ENCODE measurements around the gene SLC37A4. TPM values are rescaled to one million over a fixed set of nuclear protein-coding genes. Genes with fewer than 3 reads are reported as not detected.
"Not testable (repeated sequence)": the region's sequence is repeated elsewhere in the genome, so short reads cannot be mapped to it uniquely, and the experiment has no call there.

SLC37A4 gene
- total RNA-seq, 1 donor from 2014 or later, result 21.2 TPM

DNA sequence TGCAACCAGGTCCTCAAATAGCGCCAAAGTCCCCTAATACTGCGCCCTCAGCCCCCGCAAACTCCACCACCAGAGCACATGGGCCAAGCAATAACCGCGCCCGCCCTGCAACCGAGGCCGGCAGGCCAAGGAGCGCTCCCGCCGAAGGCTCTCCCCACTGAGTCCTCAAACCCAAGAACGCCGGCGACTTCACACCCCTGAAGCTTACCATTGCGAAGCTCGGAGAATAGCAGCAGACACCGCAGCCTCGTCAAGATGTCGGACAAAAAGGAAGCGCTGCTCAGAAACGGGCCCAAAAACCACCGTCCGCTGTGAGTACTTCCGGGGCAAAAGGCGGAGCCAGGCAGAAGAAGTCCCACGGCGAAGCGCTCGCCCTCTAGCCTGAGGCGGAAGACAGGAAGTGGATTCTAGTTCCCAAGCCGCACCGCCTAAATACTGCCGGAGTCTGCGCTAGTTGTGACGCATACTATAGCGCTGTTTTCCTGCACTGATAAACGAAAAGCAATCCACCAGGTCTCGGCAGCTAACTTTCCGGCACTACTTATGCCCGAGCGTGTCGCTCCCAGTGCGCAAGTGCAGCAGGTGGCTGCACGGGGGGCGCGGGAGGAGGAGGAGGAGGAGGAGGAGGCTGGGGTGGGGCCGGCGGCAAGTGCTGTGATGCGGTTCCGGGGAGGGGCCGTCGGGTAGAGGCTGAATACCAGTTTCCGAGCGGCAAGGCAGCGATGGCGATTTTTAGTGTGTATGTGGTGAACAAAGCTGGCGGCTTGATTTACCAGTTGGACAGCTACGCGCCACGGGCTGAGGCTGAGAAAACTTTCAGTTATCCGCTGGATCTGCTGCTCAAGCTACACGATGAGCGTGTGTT is 12.4 kb downstream of the SLC37A4 start, which contains the start of the genes RPS25 and TRAPPC4:
TSS of gene RPS25 (minus strand) at position 270 of the 865 bp plus-strand sequence. CDS start at position 211, 59 bp downstream.
TSS of gene TRAPPC4 (plus strand) at position 693 of the 865 bp plus-strand sequence. CDS start at position 723, 30 bp downstream.
- peaks cover 4% of the 10 kb centered on the region for H3K36me3 Mint-ChIP-seq (ENCODE audit: unreplicated experiment)
- peak within 1 kb of the TSS; percentile 91 for H3K27ac Mint-ChIP-seq (ENCODE audit: unreplicated experiment)
- H3K27me3 Mint-ChIP-seq (ENCODE audit: unreplicated experiment), result peaks cover 6% of the 10 kb centered on the region
- peaks cover 9% of the 10 kb centered on the region for H3K4me1 Mint-ChIP-seq (ENCODE audit: low read depth, unreplicated experiment)
- H3K9me3 Mint-ChIP-seq (ENCODE audit: unreplicated experiment), result peaks cover 10% of the 10 kb centered on the region
- DNase-seq, result peak; percentile 93
- peak within 1 kb of the TSS; percentile 99 for H3K4me3 Mint-ChIP-seq (ENCODE audit: unreplicated experiment)
- TF ChIP-seq, protein P1, sequence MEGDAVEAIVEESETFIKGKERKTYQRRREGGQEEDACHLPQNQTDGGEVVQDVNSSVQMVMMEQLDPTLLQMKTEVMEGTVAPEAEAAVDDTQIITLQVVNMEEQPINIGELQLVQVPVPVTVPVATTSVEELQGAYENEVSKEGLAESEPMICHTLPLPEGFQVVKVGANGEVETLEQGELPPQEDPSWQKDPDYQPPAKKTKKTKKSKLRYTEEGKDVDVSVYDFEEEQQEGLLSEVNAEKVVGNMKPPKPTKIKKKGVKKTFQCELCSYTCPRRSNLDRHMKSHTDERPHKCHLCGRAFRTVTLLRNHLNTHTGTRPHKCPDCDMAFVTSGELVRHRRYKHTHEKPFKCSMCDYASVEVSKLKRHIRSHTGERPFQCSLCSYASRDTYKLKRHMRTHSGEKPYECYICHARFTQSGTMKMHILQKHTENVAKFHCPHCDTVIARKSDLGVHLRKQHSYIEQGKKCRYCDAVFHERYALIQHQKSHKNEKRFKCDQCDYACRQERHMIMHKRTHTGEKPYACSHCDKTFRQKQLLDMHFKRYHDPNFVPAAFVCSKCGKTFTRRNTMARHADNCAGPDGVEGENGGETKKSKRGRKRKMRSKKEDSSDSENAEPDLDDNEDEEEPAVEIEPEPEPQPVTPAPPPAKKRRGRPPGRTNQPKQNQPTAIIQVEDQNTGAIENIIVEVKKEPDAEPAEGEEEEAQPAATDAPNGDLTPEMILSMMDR (IDR thresholded peaks at IDR 0.05; ENCODE audit: partially characterized antibody, unreplicated experiment), result no peak

DNA sequence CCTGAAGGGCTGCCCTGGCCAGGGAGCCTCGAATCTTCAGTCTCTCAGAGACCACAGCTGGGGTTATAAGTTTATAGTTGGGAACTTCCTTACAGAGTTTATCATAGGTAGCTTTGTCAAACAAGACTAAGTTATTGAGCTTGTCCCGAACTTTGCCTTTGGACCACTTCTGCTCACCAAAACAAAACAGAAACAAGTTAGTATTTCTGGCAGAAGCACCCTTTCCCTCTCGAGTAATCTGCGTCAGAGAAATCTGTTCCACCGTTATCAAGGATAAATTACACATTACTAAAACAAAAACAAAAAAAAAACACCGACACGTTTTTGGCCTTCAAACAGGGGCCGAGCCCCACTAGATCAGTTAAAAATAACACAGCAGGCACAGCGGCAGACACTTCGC is 13.3 kb downstream of the SLC37A4 start:
- DNase-seq; H3K27me3 Mint-ChIP-seq (ENCODE audit: unreplicated experiment); H3K36me3 Mint-ChIP-seq (ENCODE audit: unreplicated experiment): not testable (repeated sequence)

DNA sequence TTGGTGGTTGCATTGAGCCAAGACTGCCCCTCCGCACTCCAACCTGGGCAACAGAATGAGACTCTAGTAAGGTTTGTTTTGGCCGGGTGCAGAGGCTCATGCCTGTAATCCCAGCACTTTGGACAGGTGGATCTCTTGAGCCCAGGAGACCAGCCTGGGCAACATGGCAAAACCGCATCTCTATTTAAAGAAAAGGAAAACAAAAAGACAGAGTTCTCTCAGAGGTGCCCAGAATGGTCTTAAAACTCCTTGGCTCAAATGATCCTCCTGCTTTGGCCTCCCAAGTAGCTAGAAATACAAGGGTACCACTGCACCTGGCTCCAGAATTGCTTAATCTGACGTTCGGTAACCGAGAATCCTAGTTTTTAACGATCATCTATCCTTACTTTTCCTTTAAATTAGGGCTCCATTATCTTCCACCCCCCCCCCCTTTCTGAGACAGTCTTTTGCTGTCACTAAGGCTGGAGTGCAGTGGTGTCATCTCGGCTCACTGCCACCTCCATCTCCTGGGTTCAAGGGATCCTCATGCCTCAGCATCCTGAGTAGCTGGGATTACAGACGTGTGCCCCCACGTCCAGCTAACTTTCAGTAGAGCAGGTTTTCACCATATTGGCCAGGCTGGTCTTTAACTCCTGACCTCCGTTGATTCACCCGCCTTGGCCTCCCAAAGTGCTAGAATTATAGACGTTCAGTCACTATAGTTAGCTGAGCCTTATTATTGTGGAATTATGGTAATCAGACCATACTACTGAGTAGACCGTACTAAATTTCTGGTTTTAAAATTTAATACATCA is 14.3 kb downstream of the SLC37A4 start:
- peaks cover 4% of the 10 kb centered on the region for H3K36me3 Mint-ChIP-seq (ENCODE audit: unreplicated experiment)
- TF ChIP-seq, protein P1 (IDR thresholded peaks at IDR 0.05; ENCODE audit: partially characterized antibody, unreplicated experiment), result no peak
- peaks cover 10% of the 10 kb centered on the region for H3K9me3 Mint-ChIP-seq (ENCODE audit: unreplicated experiment)
- H3K27me3 Mint-ChIP-seq (ENCODE audit: unreplicated experiment), result peaks cover 6% of the 10 kb centered on the region
- no peak overlapping the region for H3K27ac Mint-ChIP-seq (ENCODE audit: unreplicated experiment)
- DNase-seq, result no peak
- no peak overlapping the region for H3K4me3 Mint-ChIP-seq (ENCODE audit: unreplicated experiment)
- peaks cover 9% of the 10 kb centered on the region for H3K4me1 Mint-ChIP-seq (ENCODE audit: low read depth, unreplicated experiment)

More for the DNA sequence above, 13.3 kb downstream of the SLC37A4 start:
- peak overlapping the region; percentile 99 for H3K4me3 Mint-ChIP-seq (ENCODE audit: unreplicated experiment)
- H3K4me1 Mint-ChIP-seq (ENCODE audit: low read depth, unreplicated experiment); H3K9me3 Mint-ChIP-seq (ENCODE audit: unreplicated experiment): not testable (repeated sequence)
- H3K27ac Mint-ChIP-seq (ENCODE audit: unreplicated experiment), result peak overlapping the region; percentile 91

DNA sequence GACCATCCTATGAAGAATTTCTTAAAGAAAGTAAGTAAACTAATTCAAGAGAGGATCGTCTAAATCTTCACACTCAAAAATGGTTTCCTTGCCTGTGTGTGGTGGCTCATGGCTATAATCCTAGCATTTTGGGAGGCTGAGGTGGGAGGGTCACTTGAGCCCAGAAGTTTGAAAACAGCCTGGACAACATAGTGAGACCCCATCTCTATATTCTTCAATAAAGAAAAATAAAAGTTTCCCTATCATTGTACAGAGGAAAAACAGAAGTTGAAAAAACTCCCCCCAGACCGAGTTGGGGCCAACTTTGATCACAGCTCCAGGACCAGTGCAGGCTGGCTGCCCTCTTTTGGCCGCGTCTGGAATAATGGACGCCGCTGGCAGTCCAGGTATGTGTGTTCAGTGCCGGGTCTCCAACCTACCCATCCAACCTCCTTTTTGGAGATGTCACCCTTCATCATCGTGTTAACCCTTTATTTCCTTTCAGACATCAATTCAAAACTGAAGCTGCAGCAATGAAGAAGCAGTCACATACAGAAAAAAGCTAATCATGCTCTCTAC is 15.5 kb downstream of the SLC37A4 start:
- no peak for DNase-seq
- peaks cover 6% of the 10 kb centered on the region for H3K27me3 Mint-ChIP-seq (ENCODE audit: unreplicated experiment)
- peaks cover 4% of the 10 kb centered on the region for H3K36me3 Mint-ChIP-seq (ENCODE audit: unreplicated experiment)
- H3K27ac Mint-ChIP-seq (ENCODE audit: unreplicated experiment), result no peak overlapping the region
- H3K9me3 Mint-ChIP-seq (ENCODE audit: unreplicated experiment), result peaks cover 10% of the 10 kb centered on the region
- H3K4me1 Mint-ChIP-seq (ENCODE audit: low read depth, unreplicated experiment), result peaks cover 9% of the 10 kb centered on the region
- TF ChIP-seq, protein P1 (IDR thresholded peaks at IDR 0.05; ENCODE audit: partially characterized antibody, unreplicated experiment), result no peak
- peak overlapping the region; percentile 18 for H3K4me3 Mint-ChIP-seq (ENCODE audit: unreplicated experiment)

DNA sequence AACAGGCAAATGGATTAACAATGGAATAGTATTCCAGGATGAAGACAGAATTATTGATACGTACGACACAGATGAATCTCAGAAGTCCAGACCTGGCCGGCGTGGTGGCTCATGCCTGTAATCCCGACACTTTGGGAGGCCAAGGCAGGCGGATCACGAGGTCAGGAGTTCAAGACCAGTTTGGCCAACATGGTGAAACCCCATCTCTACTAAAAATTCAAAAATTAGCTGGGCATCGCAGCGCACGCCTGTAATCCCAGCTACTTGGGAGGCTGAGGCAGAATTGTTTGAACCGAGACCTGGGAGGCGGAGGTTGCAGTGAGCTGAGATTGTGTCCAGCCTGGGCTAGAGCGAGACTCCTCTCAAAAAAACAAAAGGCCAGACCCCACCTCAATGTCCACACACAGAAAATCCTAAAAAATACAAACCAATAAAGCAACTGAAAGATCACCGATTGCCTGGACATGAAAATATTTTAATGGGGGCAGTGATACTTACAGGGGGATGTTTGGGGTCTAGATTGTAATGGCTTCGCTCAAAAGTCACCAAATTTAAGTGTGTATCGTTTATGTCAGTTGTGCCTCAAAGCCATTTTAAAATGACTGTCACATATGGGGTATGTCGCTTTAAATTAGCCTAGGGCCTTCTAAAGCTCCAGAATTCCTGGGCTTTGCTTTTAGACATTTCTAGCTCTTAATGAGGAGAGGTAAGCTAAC is 16.3 kb downstream of the SLC37A4 start:
- no peak overlapping the region for H3K27ac Mint-ChIP-seq (ENCODE audit: unreplicated experiment)
- peaks cover 4% of the 10 kb centered on the region for H3K36me3 Mint-ChIP-seq (ENCODE audit: unreplicated experiment)
- H3K27me3 Mint-ChIP-seq (ENCODE audit: unreplicated experiment), result peaks cover 6% of the 10 kb centered on the region
- H3K4me3 Mint-ChIP-seq (ENCODE audit: unreplicated experiment), result no peak overlapping the region
- H3K9me3 Mint-ChIP-seq (ENCODE audit: unreplicated experiment), result peaks cover 10% of the 10 kb centered on the region
- no peak for DNase-seq
- TF ChIP-seq, protein P1 (IDR thresholded peaks at IDR 0.05; ENCODE audit: partially characterized antibody, unreplicated experiment), result no peak
- peaks cover 4% of the 10 kb centered on the region for H3K4me1 Mint-ChIP-seq (ENCODE audit: low read depth, unreplicated experiment)

All from glutamatergic neuron (in vitro differentiated cells).